Measurements from ENCODE around the gene SORT1.
"Not testable (repeated sequence)": the region's sequence is repeated elsewhere in the genome, so short reads cannot be mapped to it uniquely, and the experiment has no call there.

Gene SORT1

DNA sequence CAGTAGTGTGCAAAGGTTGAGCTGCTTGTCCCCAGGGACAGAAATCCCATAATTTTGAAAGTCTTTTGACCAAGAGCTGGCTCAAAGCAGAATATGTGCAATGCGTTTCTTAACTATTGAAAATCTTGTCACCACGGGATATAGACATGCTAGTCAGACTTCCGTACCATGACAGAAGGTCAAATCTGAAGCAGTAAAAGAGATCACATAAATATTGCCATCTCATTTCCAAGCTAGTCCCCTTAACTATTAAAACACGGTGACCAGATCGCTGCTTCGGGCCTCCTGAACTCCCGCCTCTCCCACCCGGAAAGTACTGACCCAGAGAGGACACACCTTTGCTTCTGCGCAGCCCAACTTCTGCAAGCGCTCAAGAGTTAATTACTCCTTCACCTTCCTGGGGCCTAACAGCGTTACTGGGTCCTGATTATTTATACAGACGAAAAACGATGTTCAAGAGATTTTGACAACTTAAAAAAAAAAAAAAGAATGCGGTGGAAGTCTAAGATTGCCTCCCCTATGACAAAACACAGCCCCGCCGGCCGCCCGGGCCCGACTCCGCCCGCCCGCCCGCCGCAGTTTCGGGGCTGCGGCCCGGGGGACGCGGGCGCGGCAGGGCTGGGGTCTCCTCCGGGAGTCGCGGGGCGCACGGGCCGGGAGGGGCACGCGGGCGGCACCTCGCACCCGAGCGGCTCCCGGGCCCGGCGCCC lies 692 bp downstream of the SORT1 start:
- no peak for DNase-seq

DNA sequence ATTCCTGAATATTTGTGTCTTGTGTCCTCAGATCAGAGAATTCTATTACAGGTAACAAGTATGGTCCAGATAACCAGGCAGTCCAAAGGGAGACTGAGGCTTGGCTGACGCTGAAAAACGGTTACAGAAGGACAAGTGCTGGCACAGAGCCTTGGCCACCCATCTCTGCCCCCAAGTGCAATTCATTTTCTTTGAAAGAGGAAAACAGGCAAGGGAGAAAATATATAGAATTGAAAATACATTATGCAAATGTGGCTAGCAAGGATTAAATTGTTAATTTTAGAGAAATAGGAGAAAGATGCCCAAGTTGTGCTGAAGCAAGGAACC lies 1.2 kb downstream of the SORT1 start:
- no peak for DNase-seq

GRCh38 chr1:109395602-109396512 lies 1.9 kb downstream of the SORT1 start:
- DNase-seq: no peak

- DNase-seq: not testable (repeated sequence)
Measured at GRCh38 chr1:109395282-109395599, 2.5 kb downstream of the SORT1 start.

GRCh38 chr1:109394591-109395281 lies 3.0 kb downstream of the SORT1 start:
- DNase-seq: no peak

DNA sequence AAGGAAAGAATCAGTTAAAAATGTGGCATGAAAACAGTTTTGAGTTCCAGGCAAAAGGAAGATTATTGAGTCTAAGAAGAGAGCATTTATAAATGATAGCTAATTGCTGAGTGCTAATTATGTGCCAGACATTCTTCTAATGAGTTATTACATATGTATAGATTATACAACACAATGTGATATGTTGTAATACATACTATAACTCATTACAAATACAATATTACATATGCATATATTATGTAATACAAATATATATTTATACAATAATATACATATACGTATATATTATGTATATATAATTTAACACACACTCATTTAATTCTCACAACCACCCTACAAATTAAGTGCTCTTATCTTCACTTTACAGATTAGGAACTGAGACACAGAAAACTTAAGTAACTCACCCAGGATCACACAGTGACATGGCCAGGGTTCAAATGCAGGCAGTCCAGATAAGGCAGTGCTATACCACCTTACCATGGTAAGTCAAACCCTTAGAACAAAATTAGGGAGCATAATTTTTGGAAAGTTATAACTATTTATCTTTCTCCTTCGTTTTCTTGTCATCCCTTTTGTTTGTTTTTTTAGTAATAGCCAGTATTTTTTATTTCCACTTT lies 4.0 kb downstream of the SORT1 start:
- DNase-seq: no peak

DNA sequence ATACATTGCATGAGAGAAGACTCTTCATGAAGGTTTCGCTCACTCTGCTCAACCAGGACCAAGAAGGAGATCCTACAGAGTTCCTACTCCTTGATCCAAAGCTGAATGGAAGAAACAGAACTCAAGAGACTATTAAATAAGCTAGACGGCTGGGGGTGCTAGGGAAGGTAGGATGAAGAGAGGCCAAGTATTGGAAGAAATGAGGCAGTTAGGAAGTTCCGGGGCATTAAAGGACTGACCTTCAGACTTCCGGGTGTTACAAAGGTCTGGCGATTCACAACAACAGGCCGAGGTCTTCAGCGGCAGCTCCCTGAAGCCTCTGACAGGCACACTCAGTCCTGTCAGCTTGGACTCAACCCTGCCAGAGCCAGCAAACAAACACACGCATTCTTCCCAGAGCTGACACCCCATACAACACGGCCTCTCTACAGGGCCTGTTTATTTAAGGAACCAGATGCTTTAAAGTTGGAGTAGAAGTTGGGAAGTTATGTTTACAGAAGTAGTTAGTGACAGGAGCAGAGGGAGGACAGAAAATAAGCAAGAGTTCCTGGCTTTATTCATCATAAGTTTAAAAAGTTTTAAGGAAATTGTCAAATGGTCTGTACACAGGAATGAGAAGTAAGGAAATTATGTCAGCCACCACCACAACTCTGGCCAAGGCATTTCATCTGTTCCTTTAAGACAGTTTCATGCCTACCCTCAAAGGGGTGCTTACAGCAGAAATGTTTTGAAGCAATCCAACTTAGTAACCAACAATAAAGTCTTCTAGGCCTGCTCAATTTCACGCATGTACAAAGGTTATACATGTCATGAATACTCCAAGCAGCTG lies 4.7 kb downstream of the SORT1 start:
- DNase-seq: no peak

DNA sequence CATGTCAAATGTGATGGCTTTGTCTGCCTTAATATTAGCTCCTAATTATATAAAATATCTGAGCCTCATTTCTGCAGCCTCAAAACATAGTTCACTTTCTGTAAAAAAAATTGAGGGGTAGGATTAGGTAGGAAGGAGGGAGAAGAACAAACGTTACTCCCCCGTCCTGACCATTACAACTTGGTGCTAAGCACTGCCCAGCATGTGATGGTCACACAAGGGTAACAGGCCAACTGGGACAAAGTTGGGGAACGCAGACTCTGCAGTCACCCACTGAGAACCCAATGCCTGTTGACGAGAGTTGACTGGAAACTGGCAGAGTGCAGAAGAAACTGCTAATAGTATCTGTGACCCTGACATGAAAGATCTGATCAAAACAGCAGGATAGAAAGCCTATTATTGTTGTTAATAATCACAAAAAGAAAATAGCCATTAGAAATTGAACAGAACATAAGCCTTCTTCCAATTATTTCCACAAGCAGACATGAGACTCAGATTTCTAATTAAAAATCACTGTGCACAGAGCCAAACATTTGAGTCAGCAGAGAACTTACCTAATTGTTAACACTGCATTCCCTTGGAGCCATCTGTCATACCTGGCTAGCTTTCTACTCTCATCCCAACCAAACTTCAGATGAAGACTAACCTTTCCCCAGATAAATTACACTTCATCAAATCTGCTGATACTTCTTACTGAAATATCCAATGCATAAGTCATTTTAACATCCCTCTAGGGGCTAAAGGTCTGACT lies 5.5 kb downstream of the SORT1 start:
- DNase-seq: no peak

- DNase-seq: no peak
Measured at GRCh38 chr1:109391626-109392025, 6.1 kb downstream of the SORT1 start.

- no peak for DNase-seq
Measured at GRCh38 chr1:109391157-109391556, 6.6 kb downstream of the SORT1 start.

DNA sequence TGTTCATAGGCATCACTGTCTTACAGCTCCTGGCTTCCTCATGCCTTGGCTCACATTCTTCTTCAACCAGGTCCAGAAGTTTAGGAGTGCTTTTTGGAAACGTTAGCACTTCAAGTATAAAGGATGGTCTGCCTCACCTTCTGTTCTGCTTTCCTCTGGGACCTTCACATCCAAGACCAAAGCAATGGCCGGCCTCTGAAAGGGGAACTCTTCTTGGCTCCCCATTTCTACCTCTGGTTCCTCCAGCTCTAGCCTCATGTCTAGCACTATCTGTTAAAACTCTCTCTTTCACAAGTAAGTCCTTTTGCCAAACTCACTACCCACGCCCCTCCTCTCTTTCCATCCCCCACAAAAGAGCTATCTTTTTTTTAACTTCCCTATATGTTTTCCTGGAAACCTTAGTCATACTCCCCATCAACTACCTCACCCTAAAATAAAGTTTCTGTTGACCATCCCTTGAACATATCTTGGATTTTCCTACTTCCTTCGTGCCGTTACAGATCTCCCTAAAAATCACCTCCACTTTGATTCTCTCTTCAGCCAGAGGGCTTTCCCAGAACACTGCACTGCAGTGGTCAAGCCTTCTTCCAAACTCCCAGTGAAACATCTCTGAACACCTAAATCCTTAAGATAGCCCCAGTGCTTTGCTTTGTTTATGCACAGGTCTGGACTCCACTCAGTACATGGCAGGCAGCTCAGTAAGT lies 7.9 kb downstream of the SORT1 start:
- DNase-seq: no peak

DNA sequence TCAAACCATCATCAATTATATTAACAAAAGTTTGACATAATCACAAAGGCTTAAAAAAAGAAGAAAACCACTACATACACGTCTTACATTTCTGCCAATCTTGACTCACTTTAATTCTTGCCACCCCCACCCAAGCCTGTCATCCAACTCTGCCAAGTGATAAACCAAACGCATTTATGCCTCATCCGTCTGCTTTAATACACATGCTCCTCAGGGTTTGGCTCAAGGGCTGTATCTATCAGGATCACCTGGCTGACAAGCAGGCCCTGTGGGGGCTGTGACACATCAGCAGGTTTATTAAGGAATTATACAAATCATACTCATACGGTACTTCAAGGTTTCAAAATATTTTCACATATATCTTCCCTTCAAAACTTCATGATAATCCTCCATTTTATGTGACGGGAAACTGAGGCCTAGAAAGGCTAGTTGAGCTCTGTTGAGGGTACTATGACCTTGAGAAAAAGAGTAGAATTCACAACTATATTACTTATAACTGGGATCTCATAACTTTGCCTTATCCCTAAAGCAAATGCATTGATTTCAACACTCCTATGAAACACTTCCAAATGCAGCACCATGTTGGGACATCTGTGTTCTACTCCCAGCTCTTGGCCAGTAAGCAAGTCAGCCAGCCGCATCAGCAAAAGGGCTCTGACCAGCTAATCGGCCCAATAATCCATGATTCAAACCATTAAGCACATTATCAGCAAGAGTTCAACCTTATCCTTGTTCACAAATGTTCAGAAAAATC lies 8.7 kb downstream of the SORT1 start:
- DNase-seq: no peak

- no peak for DNase-seq
Measured at GRCh38 chr1:109388208-109388711, 9.5 kb downstream of the SORT1 start.

DNA sequence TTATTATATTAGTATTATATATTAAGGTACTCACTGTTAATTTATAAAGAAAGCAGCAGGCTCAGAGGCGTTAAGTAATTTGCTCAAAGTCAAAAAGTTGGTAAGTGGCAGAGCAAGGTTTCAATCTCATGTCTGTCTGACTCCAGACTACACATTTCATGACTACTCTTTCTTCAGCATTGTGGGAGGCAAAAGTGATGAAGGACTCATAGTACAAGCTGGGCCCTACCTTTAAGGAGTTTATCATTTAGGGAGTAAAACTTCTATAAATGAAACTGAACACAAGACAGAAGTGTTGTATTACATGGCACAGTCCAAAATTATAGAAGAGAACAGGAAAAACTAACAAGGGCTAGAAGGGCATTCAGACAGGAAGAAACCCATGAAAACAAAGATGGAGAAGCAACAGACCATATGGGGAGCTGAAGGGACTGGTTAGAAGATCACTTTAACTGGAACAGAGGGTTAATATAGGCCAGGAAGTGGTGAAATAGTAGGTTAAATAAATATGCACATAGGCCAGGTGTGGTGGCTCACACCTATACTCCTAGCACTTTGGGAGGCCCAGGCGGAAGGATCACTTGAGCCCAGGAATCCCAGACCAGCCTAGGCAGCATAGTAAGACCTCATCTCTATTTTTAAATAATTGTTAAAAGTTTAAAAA lies 11.5 kb downstream of the SORT1 start:
- no peak for DNase-seq

DNA sequence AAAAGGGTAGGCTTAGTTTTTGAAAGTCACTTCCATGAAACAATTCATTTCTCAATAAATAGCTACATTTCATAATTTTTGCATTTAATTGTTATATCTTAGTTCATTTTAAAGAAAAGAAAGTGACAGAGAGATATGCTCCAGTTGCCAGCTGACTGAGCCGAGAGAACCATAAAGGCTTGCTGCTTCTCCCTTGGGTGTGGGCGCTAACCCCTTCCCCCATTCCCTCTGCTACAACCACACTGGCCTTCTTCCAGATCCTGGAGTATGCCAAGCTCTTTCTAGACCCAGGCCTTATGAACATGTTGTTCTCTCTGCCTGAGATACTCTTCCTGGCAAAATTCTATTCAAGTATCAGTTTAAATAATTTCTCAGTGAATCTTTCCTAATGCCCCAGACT lies 12.3 kb downstream of the SORT1 start:
- DNase-seq: no peak

DNA sequence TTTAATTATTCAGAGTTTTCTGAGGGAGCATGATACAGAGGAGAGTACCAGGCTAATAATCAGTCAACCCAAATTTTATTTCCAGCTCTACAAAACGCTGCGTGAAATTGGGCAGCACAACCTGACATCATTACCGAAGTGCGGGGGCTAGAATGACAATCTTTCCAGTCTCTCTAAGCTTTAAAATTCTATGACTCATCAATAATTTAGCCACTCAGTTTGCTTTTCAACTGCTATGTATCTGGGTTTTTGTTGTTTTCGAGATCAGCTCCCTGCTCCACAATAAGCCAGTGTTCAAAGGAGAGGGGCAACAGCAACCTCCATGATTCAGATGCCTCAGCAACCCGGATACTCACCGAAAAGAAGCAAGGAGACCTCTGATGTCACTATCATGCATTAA lies 13.9 kb downstream of the SORT1 start:
- DNase-seq: no peak

- no peak for DNase-seq
Measured at GRCh38 chr1:109383087-109383779, 14.5 kb downstream of the SORT1 start.

- DNase-seq: no peak
Measured at GRCh38 chr1:109381573-109381972, 16.1 kb downstream of the SORT1 start.

GRCh38 chr1:109379907-109380306 lies 17.8 kb downstream of the SORT1 start:
- DNase-seq: no peak

Measured in activated CD4-positive, alpha-beta T cell treated with anti-CD3 and anti-CD28 coated beads for 4 hours (primary cell).